ENCODE results near the gene PAX8. TPM values are rescaled to one million over a fixed set of nuclear protein-coding genes. Genes with fewer than 3 reads are reported as not detected.
A peak's percentile ranks its signal among the peaks of the same experiment; 100 is the strongest.

Gene PAX8
- total RNA-seq, 1 experiment from 2014 or later, result 89.7 TPM

DNA sequence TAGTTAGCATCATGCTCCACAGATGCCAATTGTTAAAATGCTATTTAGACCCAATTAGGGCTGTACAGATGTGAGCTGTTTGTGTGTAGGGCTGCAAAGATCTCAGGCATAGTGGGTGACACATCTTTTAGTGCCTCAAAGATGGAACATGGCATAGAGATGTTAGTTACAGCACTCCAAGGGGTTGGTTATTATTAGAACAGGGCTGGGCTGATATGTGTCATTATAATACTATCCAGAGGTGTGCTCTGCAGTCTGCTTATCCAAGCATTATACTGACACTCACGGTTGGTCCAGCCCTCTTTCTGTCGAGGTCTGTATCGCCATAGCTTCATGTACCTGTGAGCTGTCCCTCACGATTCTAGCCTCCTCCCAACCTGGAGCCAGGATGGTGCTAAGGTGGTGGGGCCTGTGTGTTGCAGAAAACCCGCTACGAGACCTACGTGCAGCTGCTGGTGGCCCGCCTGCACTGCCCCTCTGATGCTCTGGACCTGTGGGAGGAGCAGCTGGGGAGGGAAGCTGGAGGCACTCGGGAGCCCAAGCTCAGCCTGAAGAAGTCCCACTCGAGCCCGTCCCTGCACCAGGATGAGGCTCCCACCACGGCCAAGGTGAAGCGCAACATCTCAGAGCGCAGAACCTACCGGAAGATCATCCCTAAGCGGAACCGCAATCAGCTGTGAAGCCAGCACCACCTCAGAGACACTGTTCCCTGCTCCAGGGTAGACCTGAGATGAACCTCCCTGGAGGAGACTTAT, 77.8 kb downstream of the PAX8 start:
- peak; percentile 68 for DNase-seq (ENCODE audit: low read depth)
- in situ Hi-C loops (cut with HindIII; ENCODE audit: low pct_unique_long_range_greater_than_20kb, low sequenced_read_pairs), result no loop called here

DNA sequence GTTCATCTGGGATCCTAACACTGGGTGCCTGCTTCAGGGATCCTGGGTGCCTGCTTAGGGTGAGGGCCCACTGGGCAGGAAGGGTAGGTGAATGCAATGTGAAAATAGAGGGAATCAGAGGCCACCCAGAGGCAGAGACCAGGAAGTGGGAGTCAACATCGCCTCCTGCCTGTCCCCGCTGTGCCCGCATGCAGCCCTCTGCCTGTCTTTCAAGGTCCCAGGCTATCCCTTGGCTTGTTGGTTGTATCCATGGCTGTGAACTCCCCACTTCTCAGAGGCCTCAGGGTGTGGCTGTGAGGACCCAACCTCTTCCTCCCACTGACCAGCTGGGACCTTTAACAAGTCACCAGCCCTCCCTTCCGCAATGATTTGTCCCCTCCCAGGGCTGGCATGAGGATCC, 78.5 kb downstream of the PAX8 start:
- DNase-seq (ENCODE audit: low read depth), result no peak
- in situ Hi-C loops (cut with HindIII; ENCODE audit: low pct_unique_long_range_greater_than_20kb, low sequenced_read_pairs), result no loop called here

DNA sequence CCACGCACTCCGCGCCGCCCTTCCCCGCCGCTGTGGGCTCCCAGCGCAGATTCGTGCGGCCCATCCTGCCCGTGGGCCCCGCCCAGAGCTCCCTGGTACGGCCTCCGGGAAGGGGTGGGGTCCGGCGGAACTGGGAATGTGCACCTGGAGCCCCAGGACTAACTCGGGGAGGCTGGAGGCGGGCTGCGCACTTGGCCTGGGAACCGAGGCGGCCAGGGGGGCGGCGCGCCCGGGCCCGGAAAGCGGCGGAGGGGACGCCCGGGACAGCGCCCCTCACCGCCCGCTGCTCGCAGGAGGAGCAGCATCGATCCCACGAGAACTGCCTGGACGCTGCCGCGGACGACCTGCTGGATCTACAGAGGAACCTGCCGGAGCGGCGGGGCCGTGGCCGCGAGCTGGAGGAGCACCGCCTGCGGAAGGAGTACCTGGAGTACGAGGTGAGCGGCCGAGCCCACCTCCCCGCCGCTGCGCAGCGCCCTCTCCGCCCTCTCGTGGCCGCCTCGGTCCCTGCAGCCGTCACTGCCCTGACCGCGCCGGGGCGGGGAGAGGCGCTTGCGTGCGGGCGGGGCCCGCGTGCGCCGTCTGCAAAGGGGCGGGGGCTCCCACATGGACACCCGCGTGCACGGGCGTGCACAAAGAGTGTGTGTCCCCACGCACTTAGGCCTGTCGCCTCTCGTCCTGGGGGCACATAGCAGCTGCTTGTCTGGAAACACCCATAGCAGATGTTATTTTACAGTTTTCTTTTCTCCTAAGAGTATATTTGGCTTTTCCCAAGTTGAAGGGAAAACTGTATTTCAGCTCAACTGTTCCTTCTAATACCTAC, 79.7 kb downstream of the PAX8 start:
- peak; percentile 96 for DNase-seq (ENCODE audit: low read depth)
- in situ Hi-C loops (cut with HindIII; ENCODE audit: low pct_unique_long_range_greater_than_20kb, low sequenced_read_pairs), result no loop called here

DNA sequence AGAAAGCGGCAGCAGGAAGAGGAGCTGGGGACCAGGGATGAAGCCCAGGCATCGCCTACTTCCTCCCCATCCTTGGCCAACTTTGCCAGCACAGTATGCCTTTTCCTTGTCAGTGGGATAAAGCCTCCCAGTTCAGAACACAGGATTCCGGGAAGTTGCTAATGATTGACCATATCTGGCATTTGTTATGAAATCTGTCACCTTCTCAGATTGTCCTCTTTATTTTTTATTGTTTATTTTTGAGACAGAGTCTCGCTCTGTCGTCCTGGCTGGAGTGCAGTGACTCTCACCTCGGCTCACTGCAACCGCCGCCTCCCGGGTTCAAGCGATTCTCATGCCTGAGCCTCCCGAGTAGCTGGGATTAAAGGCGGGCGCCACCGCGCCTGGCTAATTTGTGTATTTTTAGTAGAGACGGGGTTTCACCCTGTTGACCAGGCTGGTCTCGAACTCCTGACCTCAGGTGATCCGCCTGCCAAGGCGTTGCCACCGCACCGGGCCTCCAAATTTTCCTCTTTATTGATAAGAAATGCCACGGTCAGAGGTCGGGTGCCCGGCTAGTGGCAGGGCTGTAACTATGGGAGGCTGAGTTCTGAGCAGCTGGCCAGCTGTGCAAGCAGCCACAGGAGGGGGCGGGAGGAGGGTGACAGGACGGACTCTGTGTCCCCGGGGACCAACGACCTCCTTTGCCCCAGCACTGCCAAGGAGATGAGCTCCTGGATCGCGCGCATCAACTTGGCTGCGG, 80.5 kb downstream of the PAX8 start:
- in situ Hi-C loops (cut with HindIII; ENCODE audit: low pct_unique_long_range_greater_than_20kb, low sequenced_read_pairs), result no loop called here
- DNase-seq (ENCODE audit: low read depth), result no peak

DNA sequence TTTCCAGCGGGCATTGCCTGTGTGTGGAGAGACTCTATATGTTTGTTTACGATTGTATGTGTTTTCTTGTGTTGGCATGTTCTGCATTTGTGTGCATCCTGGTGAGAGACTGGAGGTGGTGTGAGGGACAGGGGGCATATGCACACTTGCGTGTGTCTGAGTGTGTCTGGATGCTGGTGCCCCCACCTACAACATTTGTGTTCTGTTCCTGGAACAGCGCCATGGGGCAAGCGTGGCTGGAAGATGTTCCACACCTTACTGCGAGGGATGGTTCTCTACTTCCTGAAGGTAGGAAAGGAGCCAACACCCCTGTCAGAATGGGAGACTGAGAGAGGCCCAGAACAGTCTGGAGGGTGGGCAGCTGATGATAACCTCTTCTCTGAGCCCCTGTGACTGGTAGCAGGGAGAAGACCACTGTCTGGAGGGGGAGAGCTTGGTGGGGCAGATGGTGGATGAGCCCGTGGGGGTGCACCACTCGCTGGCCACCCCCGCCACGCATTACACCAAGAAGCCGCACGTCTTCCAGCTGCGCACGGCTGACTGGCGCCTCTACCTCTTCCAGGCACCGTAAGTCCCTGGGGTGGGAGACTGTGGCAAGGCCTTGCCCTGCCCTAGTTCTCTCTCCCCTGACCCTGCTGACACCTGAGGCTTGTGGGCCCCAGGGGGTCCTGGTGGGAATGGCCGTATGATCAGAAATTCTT, 81.2 kb downstream of the PAX8 start:
- no peak for DNase-seq (ENCODE audit: low read depth)
- in situ Hi-C loops (cut with HindIII; ENCODE audit: low pct_unique_long_range_greater_than_20kb, low sequenced_read_pairs), result no loop called here

DNA sequence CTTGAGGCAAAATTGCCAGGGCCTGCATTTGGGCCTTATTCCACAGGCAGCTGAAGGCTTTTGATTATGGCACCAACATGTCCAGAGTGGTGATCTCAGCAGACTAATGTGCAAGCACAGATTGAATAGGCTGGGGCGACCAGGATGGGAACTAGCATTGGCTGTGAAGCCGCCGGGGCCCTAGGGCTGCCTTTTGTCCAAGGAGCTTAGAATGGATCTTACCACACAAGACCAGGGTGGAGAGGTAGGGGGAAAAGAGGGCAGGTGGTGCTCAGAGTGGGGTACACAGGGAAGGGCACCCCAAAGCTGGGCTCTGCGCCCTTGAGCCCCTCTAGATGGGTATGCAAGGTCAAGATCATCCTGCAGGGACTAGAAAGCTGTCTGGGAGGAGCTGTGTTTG, 81.9 kb downstream of the PAX8 start:
- no peak for DNase-seq (ENCODE audit: low read depth)
- in situ Hi-C loops (cut with HindIII; ENCODE audit: low pct_unique_long_range_greater_than_20kb, low sequenced_read_pairs), result no loop called here

DNA sequence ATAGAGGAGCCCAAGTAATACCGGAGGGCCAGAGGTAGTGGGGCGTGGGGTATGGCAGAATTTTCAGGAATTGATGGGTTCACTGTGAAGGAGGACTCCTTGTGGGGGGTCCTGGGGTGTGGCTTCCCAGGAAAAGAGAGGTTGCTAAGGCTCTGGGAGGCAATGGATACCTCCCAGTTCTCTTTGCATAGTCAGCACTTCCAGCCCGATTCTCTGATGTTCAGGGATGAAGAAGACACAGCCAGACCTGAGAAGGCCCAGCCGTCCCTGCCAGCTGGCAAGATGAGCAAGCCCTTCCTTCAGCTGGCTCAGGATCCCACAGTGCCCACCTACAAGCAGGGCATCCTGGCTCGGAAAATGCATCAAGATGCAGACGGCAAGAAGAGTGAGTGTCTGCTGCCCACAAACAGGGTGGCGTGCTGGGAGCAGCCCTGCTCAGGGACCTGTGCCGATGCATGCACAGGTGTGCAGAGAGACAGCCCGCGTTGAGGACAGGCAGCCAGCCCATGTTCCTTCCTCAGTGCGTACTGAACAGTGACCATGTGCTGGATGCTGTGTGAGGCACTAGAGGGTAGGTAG, 82.7 kb downstream of the PAX8 start:
- DNase-seq (ENCODE audit: low read depth), result no peak
- in situ Hi-C loops (cut with HindIII; ENCODE audit: low pct_unique_long_range_greater_than_20kb, low sequenced_read_pairs), result no loop called here

DNA sequence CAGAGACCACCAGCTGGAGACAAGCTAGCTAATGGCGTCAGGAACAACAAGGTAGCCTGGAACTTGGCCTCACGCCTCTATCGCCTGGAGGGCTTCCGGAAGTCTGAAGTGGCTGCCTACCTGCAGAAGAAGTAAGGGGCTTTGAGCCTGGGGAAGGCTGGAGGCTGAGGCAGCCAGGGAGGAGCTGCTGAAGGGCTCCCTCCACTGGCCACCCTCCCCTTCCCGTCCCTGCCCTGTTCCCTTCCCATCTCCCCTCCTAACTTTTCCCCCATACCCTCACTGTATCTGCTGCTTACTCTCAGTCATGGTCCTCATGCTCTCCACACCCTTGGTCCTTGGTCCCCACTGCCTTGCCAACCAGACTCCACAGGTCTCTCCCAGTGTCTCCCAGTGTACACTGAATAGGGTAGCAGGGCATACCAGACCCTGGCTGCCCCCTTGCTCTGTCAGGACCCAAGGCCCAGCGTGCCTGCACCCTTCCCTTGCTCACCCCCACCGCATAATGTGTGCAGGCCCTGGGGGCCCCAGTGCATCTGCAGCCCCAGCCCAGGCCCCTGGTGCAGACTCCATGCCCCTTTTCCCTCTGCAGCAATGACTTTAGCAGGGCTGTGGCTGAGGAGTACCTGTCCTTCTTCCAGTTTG, 86.1 kb downstream of the PAX8 start:
- in situ Hi-C loops (cut with HindIII; ENCODE audit: low pct_unique_long_range_greater_than_20kb, low sequenced_read_pairs), result no loop called here
- DNase-seq (ENCODE audit: low read depth), result no peak

DNA sequence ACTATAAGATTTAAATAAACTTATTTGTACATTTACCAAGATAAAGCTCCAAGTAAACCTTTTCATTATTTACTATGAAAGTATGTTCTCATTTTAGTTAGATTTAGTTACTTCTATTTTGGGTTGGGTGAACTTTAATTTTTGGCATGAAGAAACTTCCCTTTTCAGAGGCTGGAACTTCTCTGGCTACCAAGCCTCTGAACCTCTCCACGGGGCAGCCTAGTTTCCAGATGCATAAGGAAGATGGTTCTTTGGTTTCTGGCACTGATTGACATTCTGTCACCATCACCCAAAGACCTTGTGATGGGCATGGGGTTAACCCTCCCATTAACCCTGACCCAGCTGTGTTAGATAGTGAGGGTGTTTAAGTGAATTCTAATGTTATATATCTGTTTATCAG, 87.8 kb downstream of the PAX8 start:
- DNase-seq (ENCODE audit: low read depth), result no peak
- in situ Hi-C loops (cut with HindIII; ENCODE audit: low pct_unique_long_range_greater_than_20kb, low sequenced_read_pairs), result no loop called here

DNA sequence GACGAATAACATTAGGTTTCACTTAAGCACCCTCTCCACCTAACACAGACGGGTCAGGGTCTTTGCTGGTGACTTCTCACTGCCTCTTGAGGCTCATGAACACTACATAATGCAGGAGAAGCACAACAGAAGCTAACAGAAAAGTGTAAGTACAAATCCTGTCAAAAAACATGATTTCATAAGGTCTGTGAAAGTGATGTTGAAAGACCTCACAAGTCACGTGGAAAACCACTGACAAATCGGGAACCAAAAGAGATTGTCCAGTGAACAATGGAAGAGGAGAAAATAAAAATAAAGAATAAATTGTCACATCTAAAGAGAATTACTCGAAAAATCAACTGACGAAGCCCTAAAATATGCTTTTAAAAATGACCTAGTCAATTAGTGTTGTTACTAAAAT, 91.0 kb downstream of the PAX8 start:
- DNase-seq (ENCODE audit: low read depth), result no peak
- in situ Hi-C loops (cut with HindIII; ENCODE audit: low pct_unique_long_range_greater_than_20kb, low sequenced_read_pairs), result no loop called here

DNA sequence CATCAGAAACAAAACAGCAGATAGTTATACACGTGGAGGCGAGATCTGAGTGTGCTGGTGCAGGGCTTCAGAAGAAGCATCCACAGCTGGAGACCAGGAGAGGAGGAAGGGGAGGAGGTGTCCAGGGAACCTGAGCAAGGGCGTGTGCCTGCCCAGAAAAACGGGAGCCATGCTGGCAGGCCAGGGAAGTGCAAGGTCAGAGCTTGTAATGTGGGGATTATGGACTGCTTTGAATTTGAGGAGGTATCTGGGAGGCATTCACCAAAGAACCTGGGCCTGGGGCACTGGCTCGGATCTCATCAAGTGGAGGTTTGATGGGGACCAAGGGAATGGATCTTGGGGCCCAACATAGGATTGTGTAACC, 92.3 kb downstream of the PAX8 start:
- in situ Hi-C loops (cut with HindIII; ENCODE audit: low pct_unique_long_range_greater_than_20kb, low sequenced_read_pairs), result no loop called here
- DNase-seq (ENCODE audit: low read depth), result no peak

DNA sequence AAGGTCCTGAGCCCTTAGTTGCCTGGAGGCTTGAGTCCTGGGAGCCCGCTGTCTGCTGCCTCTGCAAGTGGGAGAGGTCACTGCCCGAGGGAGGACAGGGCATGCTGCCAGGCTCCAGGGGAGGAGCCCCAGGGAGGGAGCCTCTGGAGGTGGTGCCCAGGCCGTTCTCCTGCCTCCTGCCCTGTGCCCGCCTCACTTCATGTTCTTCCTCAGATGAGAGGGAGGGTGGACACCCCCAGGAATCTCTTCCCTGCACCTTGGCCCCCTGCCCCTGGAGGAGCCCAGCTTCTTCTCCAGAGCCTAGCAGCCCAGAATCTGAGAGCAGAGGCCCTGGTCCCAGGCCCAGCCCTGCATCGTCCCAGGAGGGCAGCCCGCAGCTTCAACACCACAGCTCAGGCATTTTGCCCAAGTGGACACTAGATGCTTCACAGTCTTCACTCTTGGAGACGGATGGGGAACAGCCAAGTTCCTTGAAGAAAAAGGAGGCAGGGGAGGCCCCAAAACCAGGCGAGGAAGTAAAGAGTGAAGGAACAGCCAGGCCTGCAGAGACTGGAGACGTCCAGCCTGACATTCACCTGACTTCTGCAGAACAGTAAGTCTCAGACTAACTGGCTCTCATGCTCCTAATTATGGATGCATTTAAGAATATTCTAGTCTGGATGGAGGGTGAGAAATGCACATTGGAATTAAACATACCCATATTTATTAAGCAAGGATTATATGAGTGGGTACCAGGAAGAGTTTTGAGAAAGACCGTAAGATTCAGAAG, 92.9 kb downstream of the PAX8 start:
- no peak for DNase-seq (ENCODE audit: low read depth)
- in situ Hi-C loops (cut with HindIII; ENCODE audit: low pct_unique_long_range_greater_than_20kb, low sequenced_read_pairs), result no loop called here

DNA sequence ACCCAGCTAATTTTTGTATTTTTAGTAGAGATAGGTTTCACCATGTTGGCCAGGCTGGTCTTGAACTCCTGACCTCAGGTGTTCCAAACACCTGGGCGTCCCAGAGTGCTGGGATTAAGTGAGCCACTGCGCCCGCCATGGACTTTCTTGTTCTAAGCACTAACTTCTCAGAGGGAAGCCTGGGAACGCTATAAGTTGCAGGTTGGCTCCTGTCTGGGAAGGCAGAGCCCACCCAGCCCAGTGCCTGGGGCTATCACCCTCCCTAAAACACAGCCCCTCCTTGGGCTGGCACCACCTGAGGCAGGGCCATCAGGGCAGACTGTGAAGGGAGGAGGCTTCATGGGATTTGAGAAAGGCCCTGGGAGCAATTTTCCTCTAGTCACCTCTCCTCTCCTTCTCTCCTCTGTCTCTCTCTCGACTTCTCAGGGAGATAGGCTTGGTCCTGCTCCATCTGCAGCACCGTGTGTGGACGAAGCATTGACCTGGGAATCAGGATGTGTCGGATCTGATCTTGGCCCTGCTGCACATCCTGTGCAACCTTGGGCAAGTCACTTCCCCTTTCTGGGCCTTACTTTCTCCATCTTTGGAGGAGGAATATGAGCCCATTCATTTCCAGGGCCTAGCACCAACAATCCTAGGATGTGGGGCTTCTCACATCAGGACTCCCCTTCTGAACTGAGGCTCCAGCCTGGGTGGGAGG, 94.0 kb downstream of the PAX8 start:
- DNase-seq (ENCODE audit: low read depth), result no peak
- in situ Hi-C loops (cut with HindIII; ENCODE audit: low pct_unique_long_range_greater_than_20kb, low sequenced_read_pairs), result no loop called here

DNA sequence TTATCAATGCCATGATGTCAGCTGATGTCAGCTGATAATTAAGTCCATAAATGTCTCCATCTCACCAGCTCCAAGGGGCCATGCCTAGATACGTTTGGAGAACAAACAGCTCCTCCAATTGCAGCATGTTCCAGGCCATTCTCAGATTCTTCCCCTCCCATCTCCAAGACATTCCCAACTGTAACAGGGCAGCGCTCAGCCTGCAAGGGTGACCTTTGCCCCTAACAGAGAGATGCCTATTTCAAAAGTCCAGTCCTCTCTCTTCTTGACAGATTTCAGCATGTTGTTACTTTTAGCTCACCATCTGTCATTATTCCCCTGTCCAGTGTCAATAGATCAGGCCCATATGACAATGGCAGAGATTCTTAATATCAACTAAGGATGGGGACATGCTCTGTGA, 95.0 kb downstream of the PAX8 start:
- in situ Hi-C loops (cut with HindIII; ENCODE audit: low pct_unique_long_range_greater_than_20kb, low sequenced_read_pairs), result no loop called here
- no peak for DNase-seq (ENCODE audit: low read depth)

DNA sequence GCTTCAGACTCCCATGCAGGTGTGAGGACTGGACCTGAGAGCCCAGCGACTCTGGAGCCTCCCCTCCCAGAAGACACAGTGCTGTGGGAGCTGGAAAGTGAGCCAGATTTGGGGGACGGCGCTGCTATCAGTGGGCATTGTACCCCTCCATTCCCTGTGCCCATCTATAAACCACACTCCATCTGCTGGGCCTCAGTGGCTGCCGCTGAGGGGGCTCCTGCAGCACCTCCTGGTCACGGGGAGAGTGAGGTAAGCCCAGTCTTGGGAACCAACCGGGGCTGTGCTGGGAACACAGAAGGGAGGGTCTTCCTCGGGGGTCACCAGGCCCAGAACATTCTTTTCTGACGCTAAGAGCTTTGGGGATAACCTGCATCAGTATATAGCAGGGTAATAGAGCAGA, 95.5 kb downstream of the PAX8 start:
- in situ Hi-C loops (cut with HindIII; ENCODE audit: low pct_unique_long_range_greater_than_20kb, low sequenced_read_pairs), result no loop called here

DNA sequence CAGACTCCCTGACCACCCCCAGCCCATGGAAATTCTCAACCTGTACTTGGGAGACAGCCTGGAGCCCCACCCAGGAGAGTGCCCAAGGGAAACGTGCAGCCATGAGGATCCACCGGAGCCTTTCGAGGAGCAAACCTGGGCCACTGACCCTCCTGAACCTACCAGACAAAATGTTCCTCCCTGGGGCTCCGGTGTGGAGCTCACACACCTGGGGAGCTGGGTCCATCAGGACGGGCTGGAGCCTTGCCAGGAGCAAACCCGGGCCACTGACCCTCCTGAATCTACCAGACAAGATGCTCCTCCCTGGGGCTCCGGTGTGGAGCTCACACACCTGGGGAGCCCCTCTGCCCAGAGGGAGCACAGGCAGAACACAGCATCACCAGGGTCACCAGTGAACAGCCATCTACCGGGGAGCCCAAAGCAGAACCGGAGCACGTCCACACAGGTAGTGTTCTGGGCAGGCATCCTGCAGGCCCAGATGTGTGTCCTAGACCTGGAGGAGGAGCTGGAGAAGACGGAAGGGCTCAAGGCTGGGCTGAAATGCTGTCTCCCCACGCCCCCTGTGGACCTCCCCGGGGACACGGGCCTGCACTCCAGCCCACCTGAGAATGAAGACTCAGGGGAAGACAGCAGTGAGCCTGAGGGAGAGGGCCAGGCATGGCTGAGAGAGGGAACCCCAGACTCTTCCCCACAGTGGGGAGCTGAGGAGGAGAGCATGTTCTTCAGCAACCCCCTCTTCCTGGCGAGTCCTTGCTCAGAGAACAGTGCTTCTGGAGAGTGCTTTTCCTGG, 96.1 kb downstream of the PAX8 start:
- DNase-seq (ENCODE audit: low read depth), result no peak
- in situ Hi-C loops (cut with HindIII; ENCODE audit: low pct_unique_long_range_greater_than_20kb, low sequenced_read_pairs), result no loop called here

More for the DNA sequence above, 95.5 kb downstream of the PAX8 start:
- no peak for DNase-seq (ENCODE audit: low read depth)
